Activated T-helper 2 cell treated with anti-CD3 and anti-CD28 coated beads, Interferon-gamma antibody, Interleukin-2, Interleukin-4, amounts not matched to agents 10 μg/mL and 5 μg/mL and 100 μg/mL, durations not matched to agents 14 hours and 24 hours and 36 hours (primary cell): Measurements from ENCODE around the gene ZNF229. TPM values are rescaled to one million over a fixed set of nuclear protein-coding genes. Genes with fewer than 3 reads are reported as not detected.
"Not testable (repeated sequence)": the region's sequence is repeated elsewhere in the genome, so short reads cannot be mapped to it uniquely, and the experiment has no call there.

Experiments
- DNase-seq: peaks from one replicate; pipeline ENCODE4 v3.0.0; 2021; ENCODE audit warnings: low spot score
- H3K27ac Mint-ChIP-seq: one replicate; pipeline ENCODE4 v1.8.0; 2021; ENCODE audit warnings: mixed read lengths
- H3K27me3 Mint-ChIP-seq: one replicate; pipeline ENCODE4 v1.8.0; 2021; ENCODE audit warnings: low read depth, mixed read lengths
- H3K36me3 Mint-ChIP-seq: one replicate; pipeline ENCODE4 v1.8.0; 2021; ENCODE audit warnings: low read depth, mixed read lengths
- H3K4me1 Mint-ChIP-seq: one replicate; pipeline ENCODE4 v1.8.0; 2021; ENCODE audit warnings: low read depth, mixed read lengths
- H3K4me3 Mint-ChIP-seq: one replicate; pipeline ENCODE4 v1.8.0; 2021; ENCODE audit warnings: low read depth, mild to moderate bottlenecking, moderate library complexity, mixed read lengths
- H3K9me3 Mint-ChIP-seq: one replicate; pipeline ENCODE4 v1.8.0; 2021; ENCODE audit warnings: mixed read lengths
- intact Hi-C: fragments of 100-400 bp; cut with micrococcal nuclease; formaldehyde crosslinking; loops from one replicate; pipeline ENCODE4 v1.15.1; 2023
- total RNA-seq: library from RNA; stranded (reverse); gene quantifications from 2 replicates; pipeline ENCODE4 v1.2.3, GENCODE V29; 2022

ZNF229 gene
- total RNA-seq, 1 donor from 2014 or later, result 0.25 TPM

DNA sequence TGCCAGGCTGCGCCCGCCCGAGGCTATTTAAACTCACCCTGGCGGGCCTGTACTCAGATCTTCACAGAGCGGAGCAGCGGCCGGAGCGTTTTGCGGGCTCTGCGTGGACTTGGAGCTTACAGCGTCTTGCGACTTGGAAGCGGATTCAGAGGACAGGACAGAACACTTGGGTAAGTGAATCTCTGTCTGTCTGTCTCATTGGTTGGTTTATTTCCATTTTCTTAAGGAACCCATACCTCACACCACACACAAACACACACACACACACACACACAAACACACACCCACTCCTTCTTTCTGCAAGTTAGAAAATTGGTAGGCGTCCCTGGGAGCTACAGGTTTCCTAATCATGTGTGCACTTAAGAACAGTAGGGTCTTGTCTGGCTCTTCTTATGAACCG is 32.7 kb downstream of the ZNF229 start:
- H3K27me3 Mint-ChIP-seq, H3K4me1 Mint-ChIP-seq, H3K27ac Mint-ChIP-seq, H3K4me3 Mint-ChIP-seq, DNase-seq, intact Hi-C loops, H3K36me3 Mint-ChIP-seq: not testable (repeated sequence)
- H3K9me3 Mint-ChIP-seq, result peaks cover 30% of the 10 kb centered on the region

DNA sequence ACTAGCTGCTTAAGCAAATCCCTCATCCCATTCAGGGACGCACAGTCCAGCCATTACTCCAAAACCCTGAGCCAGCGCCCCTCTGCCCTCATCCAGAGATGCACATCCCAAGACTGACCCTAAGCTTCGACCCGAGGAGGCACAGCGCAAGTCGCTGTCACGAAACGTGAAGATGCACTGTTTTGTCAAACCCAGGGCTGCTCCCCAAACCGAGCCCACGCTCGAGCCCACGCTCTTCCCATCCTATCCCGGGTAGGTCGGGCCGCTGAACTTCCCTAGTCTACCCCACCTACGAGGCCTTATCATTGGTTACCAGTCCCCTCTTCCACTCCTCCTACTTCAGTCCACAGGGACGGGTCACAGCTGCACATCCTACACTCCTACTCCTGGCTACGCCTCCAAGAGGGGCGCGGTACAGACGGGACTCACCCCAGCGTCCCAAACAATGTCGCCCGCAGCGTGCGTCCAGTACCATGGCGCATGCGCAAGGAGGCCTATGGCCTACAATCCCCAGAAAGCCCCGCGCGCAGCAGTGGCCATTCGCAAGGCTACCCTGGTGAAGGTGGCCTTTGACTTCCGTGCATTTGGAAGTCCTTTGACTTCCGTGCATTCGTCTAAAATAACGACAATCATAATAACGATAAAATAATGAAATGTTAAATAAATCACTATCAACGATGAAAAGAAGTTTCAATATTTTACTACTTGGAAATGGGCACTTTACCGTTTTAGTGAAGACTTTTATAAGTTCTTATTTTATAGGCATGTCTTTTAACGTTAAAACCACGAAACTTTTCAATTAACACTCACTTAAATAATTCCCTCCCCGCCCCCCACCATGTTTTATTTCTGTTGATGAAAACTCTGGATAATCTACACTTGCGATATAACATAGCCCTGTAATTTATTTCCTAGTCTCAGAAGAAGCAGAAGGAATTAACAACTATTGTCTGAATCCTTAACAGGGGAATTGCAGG is 46.8 kb downstream of the ZNF229 start, which contains the start of gene ZNF285:
TSS of gene ZNF285 (minus strand) at position 470 of the 977 bp plus-strand sequence. CDS start 4,395 bp downstream, outside the sequence.
- peak within 1 kb of the TSS; percentile 83 for H3K4me3 Mint-ChIP-seq
- H3K9me3 Mint-ChIP-seq, result peaks cover 48% of the 10 kb centered on the region
- peaks cover 5% of the 10 kb centered on the region for H3K36me3 Mint-ChIP-seq
- H3K4me1 Mint-ChIP-seq, result peaks cover 4% of the 10 kb centered on the region
- no peaks in the 10 kb centered on the region for H3K27me3 Mint-ChIP-seq
- DNase-seq, result peak; percentile 43
- peak within 1 kb of the TSS; percentile 35 for H3K27ac Mint-ChIP-seq
- intact Hi-C loops, result no loop called here

DNA sequence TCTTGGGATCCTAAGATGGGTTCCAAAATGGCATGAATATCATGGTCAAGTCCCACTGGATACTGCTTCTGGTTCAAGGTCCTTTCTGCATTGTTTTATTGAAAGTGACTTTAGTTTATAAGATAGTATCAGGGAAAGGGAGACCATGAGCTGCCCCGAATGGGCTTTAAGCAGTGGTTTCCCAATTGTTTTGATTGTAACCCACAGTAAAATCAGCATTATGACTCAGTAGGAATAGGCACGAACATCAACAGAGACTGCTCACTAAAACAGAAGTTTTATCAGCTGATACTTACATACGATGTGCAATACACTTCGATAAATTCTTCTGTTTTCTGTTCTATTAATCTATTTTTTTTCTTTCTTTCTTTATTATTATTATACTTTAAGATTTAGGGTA is 59.0 kb downstream of the ZNF229 start:
- H3K36me3 Mint-ChIP-seq, result not testable (repeated sequence)
- H3K9me3 Mint-ChIP-seq, result peaks cover 59% of the 10 kb centered on the region

More for the DNA sequence above, 59.0 kb downstream of the ZNF229 start:
- H3K27me3 Mint-ChIP-seq, H3K27ac Mint-ChIP-seq, H3K4me3 Mint-ChIP-seq, intact Hi-C loops, H3K4me1 Mint-ChIP-seq, DNase-seq: not testable (repeated sequence)

Other genes with a start within 250 kb of the ZNF229 start
- gene ZNF227, start 235.9 kb downstream of the ZNF229 start, total RNA-seq, result 17.6 and 17.7 TPM in 2 replicates
- gene ZNF233, start 188.6 kb downstream of the ZNF229 start, total RNA-seq, result not detected in 2 replicates
- 2.7 and 3.1 TPM in 2 replicates for gene ZNF235, start 143.4 kb downstream of the ZNF229 start, total RNA-seq
- gene ZNF112, start 91.8 kb downstream of the ZNF229 start, total RNA-seq, result not detected in 2 replicates
- gene ZNF285, start 46.9 kb downstream of the ZNF229 start, total RNA-seq, result 0.25 TPM in 1 of 2 replicates, not detected in the other
- gene ZNF180, start 52.0 kb upstream of the ZNF229 start, total RNA-seq, result 7.3 and 8.3 TPM in 2 replicates
- not detected in 2 replicates for gene CEACAM20, start 81.2 kb upstream of the ZNF229 start, total RNA-seq
- gene IGSF23, start 165.1 kb upstream of the ZNF229 start, total RNA-seq, result not detected in 2 replicates
- gene PVR, start 195.4 kb upstream of the ZNF229 start, total RNA-seq, result 24.5 and 25.2 TPM in 2 replicates
- 1.3 and 1.5 TPM in 2 replicates for gene CEACAM19, start 223.0 kb upstream of the ZNF229 start, total RNA-seq